Liver (tissue), 9 donors: ENCODE results near the gene CD82. TPM values are rescaled to one million over a fixed set of nuclear protein-coding genes. Genes with fewer than 3 reads are reported as not detected.

Experiments
- DNase-seq: peaks from one replicate; pipeline ENCODE4 v3.0.0-alpha.2; 2017; ENCODE audit warnings: low spot score
- H3K27ac ChIP-seq, 2 donors: one replicate each; pipeline ENCODE4 v1.7.0; 2013; ENCODE audit warnings: inconsistent platforms in 2 of 2, low read length in 2 of 2, control low read depth in 1 of 2, low read depth in 1 of 2, mild to moderate bottlenecking in 1 of 2
- H3K27me3 ChIP-seq, 4 donors: one replicate each; pipeline versions ENCODE4 v1.6.1 to v1.7.0; 2013; ENCODE audit warnings: low read length in 3 of 4, inconsistent platforms in 1 of 4, mild to moderate bottlenecking in 1 of 4, moderate library complexity in 1 of 4; ENCODE audit not compliant: control insufficient read depth in 4 of 4, insufficient read depth in 4 of 4
- H3K36me3 ChIP-seq, 4 donors: one replicate each; pipeline versions ENCODE4 v1.6.1 to v1.7.0; 2013; ENCODE audit warnings: low read length in 3 of 4, mild to moderate bottlenecking in 3 of 4, low read depth in 1 of 4, moderate library complexity in 1 of 4; ENCODE audit not compliant: control insufficient read depth in 4 of 4, insufficient read depth in 3 of 4
- H3K4me1 ChIP-seq, 4 donors: one replicate each; pipeline versions ENCODE4 v1.6.1 to v1.7.0; 2013; ENCODE audit warnings: low read length in 3 of 4, mild to moderate bottlenecking in 3 of 4, moderate library complexity in 1 of 4; ENCODE audit not compliant: control insufficient read depth in 4 of 4, insufficient read depth in 4 of 4
- H3K4me3 ChIP-seq, 3 donors: one replicate each; pipeline versions ENCODE4 v1.6.1 to v1.7.0; 2013; ENCODE audit warnings: low read length in 3 of 3, control low read depth in 1 of 3, low read depth in 1 of 3, mild to moderate bottlenecking in 1 of 3
- H3K9ac ChIP-seq, 2 donors: one replicate each; pipeline ENCODE4 v1.7.0; 2013; ENCODE audit warnings: low read length in 2 of 2, mild to moderate bottlenecking in 2 of 2, moderate library complexity in 2 of 2, control low read depth in 1 of 2, low read depth in 1 of 2
- H3K9me3 ChIP-seq, 4 donors: one replicate each; pipeline versions ENCODE4 v1.6.1 to v1.7.0; 2013; ENCODE audit warnings: low read length in 3 of 4; ENCODE audit not compliant: control insufficient read depth in 4 of 4
- EGR1 ChIP-seq, 2 donors: IDR thresholded peaks; 2 replicates each; pipeline ENCODE4 v1.6.1; 2016 to 2018; ENCODE audit warnings: antibody characterized with exemption in 2 of 2, low read depth in 2 of 2
- FOXA1 ChIP-seq: IDR thresholded peaks from 2 replicates; pipeline ENCODE4 v1.6.1; 2016; ENCODE audit warnings: antibody characterized with exemption
- FOXA2 ChIP-seq: IDR thresholded peaks from 2 replicates; pipeline ENCODE4 v1.6.1; 2016; ENCODE audit warnings: antibody characterized with exemption
- GABPA ChIP-seq, 2 donors: IDR thresholded peaks in 1 of 2; conservative IDR thresholded peaks in 1 of 2; 2 replicates each; pipeline ENCODE4 v1.6.1; 2016; ENCODE audit warnings: antibody characterized with exemption in 2 of 2, mild to moderate bottlenecking in 1 of 2, moderate library complexity in 1 of 2
- HNF4A ChIP-seq, 2 donors: conservative IDR thresholded peaks; 2 replicates each; pipeline ENCODE4 v1.6.1; 2016; ENCODE audit warnings: antibody characterized with exemption in 2 of 2, mild to moderate bottlenecking in 2 of 2
- HNF4G ChIP-seq: IDR thresholded peaks from 2 replicates; pipeline ENCODE4 v1.6.1; 2016; ENCODE audit warnings: antibody characterized with exemption
- JUND ChIP-seq, 2 donors: IDR thresholded peaks; 2 replicates each; pipeline ENCODE4 v1.6.1; 2016; ENCODE audit warnings: antibody characterized with exemption in 2 of 2
- NR2F2 ChIP-seq: IDR thresholded peaks from 2 replicates; pipeline ENCODE4 v1.6.1; 2016; ENCODE audit warnings: antibody characterized with exemption
- RAD21 ChIP-seq, 2 donors: IDR thresholded peaks; 2 replicates each; pipeline ENCODE4 v1.6.1; 2016; ENCODE audit warnings: antibody characterized with exemption in 2 of 2, mild to moderate bottlenecking in 2 of 2
- SP1 ChIP-seq: IDR thresholded peaks from 2 replicates; pipeline ENCODE4 v1.6.1; 2018; ENCODE audit warnings: antibody characterized with exemption, mild to moderate bottlenecking
- TAF1 ChIP-seq: conservative IDR thresholded peaks from 2 replicates; pipeline ENCODE4 v1.6.1; 2016; ENCODE audit warnings: antibody characterized with exemption, mild to moderate bottlenecking
- YY1 ChIP-seq: IDR thresholded peaks from 2 replicates; pipeline ENCODE4 v1.6.1; 2016; ENCODE audit warnings: antibody characterized with exemption, mild to moderate bottlenecking
- WGBS: extraction: QIAGEN DNeasy Blood & Tissue Kit; methylation state at CpG from one replicate; pipeline ENCODE4 v1.1.7; 2013; 5-methylcytosine and 5-hydroxymethylcytosine counted together
- polyA plus RNA-seq, 2 donors: library from polyadenylated mRNA; stranded (reverse) in 1 of 2; unstranded in 1 of 2; fragments of 200-250 nt in 1 of 2; fragments of >200 nt in 1 of 2; fragmentation: Nextera tagmentation in 1 of 2; extraction: Ambion mirVana in 1 of 2; gene quantifications; one replicate each; pipeline versions ENCODE4 v1.2.1 to v1.2.3, GENCODE V29; 2013 to 2015
- total RNA-seq, 2 donors: library from RNA; depleted of rRNA; stranded (reverse); fragments of >200 nt; gene quantifications; one replicate each; pipeline ENCODE4 v1.2.3, GENCODE V29; 2014
- TF ChIP-seq, protein P1 (sequence below): fragments of 150-350 bp; IDR thresholded peaks from 2 replicates; pipeline ENCODE4 v1.5.1; 2017; ENCODE audit warnings: improper control_type of control experiment, low read depth, low read length; ENCODE audit not compliant: missing input control
- TF ChIP-seq, protein P2 (sequence below): IDR thresholded peaks from 2 replicates; pipeline ENCODE4 v1.6.1; 2016; ENCODE audit warnings: antibody characterized with exemption
- TF ChIP-seq, protein P3 (sequence below): IDR thresholded peaks from 2 replicates; pipeline ENCODE4 v1.6.1; 2016; ENCODE audit warnings: antibody characterized with exemption, mild to moderate bottlenecking
- TF ChIP-seq, protein P4 (sequence below): IDR thresholded peaks from 2 replicates; pipeline ENCODE4 v1.6.1; 2016; ENCODE audit warnings: antibody characterized with exemption
- donor health status: healthy.
- donor health status: healthy.
- donor health status: healthy.
- donor health status: healthy.
- donor health status: healthy.

The CD82 gene
- total and polyA plus RNA-seq, 4 donors, result 27.4 to 82.6 (median 47.8) TPM

DNA sequence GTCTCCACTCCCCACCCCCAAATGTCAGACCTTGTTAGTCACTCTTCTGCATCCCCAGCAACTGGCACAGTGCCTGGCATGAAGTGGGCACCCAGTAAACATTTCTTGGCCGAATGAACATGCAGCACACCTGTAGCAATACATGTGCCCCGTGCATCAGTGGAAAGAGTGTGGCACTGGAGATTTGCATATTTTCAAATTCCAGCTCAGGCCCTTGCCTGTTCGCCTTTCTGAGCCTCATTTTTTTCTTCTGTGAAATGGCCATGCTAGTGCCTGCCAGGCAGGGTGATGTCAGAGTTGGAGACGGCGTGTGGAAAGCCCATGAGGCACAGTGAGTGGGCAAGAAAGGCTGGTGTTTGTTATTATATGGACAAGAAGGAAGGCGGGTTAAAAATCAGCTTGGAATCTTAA lies 38.7 kb downstream of the CD82 start:
- Histone ChIP-seq H3K9ac (no peak overlapping the region), H3K4me1 (no peaks in the 10 kb centered on the region), H3K9me3 (no peaks in the 10 kb centered on the region), H3K27me3 (no peaks in the 10 kb centered on the region), H3K4me3 (no peak overlapping the region), H3K36me3 (peaks cover 3 to 18% (median 13%) of the 10 kb centered on the region in 4 donors), H3K27ac (no peak overlapping the region)
- WGBS, result 92% methylated on average over 6 of the region's 6 CpGs
- TF ChIP-seq, protein P1, sequence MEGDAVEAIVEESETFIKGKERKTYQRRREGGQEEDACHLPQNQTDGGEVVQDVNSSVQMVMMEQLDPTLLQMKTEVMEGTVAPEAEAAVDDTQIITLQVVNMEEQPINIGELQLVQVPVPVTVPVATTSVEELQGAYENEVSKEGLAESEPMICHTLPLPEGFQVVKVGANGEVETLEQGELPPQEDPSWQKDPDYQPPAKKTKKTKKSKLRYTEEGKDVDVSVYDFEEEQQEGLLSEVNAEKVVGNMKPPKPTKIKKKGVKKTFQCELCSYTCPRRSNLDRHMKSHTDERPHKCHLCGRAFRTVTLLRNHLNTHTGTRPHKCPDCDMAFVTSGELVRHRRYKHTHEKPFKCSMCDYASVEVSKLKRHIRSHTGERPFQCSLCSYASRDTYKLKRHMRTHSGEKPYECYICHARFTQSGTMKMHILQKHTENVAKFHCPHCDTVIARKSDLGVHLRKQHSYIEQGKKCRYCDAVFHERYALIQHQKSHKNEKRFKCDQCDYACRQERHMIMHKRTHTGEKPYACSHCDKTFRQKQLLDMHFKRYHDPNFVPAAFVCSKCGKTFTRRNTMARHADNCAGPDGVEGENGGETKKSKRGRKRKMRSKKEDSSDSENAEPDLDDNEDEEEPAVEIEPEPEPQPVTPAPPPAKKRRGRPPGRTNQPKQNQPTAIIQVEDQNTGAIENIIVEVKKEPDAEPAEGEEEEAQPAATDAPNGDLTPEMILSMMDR, result no peak
- TF ChIP-seq TAF1, result no peak
- no peak for TF ChIP-seq HNF4G
- TF ChIP-seq FOXA2, result no peak
- no peak for DNase-seq

DNA sequence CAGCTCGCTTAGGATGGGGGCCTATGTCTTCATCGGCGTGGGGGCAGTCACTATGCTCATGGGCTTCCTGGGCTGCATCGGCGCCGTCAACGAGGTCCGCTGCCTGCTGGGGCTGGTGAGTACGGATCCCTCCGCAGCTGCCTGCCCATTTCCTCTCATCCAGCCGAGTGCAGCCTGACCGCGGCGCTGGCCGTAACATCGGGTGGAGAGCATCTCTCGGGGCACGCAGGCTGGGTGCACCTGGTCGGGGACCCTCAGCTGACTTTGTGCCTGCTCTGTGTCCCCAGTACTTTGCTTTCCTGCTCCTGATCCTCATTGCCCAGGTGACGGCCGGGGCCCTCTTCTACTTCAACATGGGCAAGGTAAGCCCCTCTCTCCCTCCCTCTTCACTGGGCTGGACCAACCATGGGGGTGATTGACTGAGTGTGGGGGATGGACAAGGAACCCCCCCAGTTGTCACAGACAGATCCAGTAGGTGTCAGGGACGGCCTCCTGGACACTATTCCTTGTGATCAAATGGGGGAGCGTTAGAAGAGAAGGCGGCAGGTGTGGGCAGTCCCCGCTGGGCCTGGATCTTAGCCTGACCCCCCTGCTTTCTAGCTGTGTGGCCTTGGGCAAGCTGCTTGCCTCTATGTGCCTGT lies 39.7 kb downstream of the CD82 start:
- Histone ChIP-seq H3K27ac (no peak overlapping the region), H3K27me3 (no peaks in the 10 kb centered on the region), H3K4me3 (no peak overlapping the region), H3K36me3 (peaks cover 3 to 18% (median 13%) of the 10 kb centered on the region in 4 donors), H3K9me3 (no peaks in the 10 kb centered on the region), H3K4me1 (no peaks in the 10 kb centered on the region), H3K9ac (no peak overlapping the region)
- no peak for DNase-seq
- WGBS, result 93% methylated on average over 25 of the region's 25 CpGs
- TF ChIP-seq, protein P2, sequence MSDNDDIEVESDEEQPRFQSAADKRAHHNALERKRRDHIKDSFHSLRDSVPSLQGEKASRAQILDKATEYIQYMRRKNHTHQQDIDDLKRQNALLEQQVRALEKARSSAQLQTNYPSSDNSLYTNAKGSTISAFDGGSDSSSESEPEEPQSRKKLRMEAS, result no peak
- TF ChIP-seq, protein P3, sequence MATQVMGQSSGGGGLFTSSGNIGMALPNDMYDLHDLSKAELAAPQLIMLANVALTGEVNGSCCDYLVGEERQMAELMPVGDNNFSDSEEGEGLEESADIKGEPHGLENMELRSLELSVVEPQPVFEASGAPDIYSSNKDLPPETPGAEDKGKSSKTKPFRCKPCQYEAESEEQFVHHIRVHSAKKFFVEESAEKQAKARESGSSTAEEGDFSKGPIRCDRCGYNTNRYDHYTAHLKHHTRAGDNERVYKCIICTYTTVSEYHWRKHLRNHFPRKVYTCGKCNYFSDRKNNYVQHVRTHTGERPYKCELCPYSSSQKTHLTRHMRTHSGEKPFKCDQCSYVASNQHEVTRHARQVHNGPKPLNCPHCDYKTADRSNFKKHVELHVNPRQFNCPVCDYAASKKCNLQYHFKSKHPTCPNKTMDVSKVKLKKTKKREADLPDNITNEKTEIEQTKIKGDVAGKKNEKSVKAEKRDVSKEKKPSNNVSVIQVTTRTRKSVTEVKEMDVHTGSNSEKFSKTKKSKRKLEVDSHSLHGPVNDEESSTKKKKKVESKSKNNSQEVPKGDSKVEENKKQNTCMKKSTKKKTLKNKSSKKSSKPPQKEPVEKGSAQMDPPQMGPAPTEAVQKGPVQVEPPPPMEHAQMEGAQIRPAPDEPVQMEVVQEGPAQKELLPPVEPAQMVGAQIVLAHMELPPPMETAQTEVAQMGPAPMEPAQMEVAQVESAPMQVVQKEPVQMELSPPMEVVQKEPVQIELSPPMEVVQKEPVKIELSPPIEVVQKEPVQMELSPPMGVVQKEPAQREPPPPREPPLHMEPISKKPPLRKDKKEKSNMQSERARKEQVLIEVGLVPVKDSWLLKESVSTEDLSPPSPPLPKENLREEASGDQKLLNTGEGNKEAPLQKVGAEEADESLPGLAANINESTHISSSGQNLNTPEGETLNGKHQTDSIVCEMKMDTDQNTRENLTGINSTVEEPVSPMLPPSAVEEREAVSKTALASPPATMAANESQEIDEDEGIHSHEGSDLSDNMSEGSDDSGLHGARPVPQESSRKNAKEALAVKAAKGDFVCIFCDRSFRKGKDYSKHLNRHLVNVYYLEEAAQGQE, result no peak
- TF ChIP-seq YY1, result no peak
- TF ChIP-seq FOXA1, result no peak
- no peak for TF ChIP-seq FOXA2

DNA sequence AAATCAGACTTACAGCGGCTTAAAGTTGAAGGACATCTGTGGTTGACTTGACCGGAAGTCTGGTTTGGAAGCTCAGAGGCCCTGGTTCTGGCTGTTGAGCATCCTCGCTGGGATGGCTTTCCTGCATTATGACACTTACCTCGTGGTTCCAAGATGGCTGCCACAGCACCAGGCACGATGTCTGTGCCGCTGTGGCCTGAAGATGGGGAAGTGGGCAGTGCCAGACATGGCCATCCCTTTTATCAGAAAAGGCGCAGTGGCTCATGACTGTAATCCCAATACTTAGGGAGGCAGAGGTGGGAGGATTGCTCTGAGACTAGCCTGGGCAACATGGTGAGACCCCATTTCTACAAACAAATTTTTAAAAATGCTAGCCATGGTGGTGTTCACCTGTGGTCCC lies 40.5 kb downstream of the CD82 start:
- no peaks in the 10 kb centered on the region for H3K4me1 ChIP-seq
- peaks cover 3 to 18% (median 13%) of the 10 kb centered on the region in 4 donors for H3K36me3 ChIP-seq
- H3K9me3 ChIP-seq, result no peaks in the 10 kb centered on the region
- no peak overlapping the region for H3K9ac ChIP-seq
- no peak overlapping the region for H3K4me3 ChIP-seq
- H3K27ac ChIP-seq, result no peak overlapping the region
- DNase-seq, result no peak
- no peaks in the 10 kb centered on the region for H3K27me3 ChIP-seq
- WGBS, result 96% methylated on average over 7 of the region's 7 CpGs
- TF ChIP-seq, protein P3, result no peak
- TF ChIP-seq, protein P4, sequence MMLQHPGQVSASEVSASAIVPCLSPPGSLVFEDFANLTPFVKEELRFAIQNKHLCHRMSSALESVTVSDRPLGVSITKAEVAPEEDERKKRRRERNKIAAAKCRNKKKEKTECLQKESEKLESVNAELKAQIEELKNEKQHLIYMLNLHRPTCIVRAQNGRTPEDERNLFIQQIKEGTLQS, result no peak
- TF ChIP-seq YY1 (no peak), EGR1 (IDR thresholded peaks at IDR 0.05; ENCODE audit: low read depth in 2 of 2) (no peak), GABPA (IDR thresholded peaks at IDR 0.05 in 1 of 2, conservative IDR thresholded peaks at IDR 0.05 in 1 of 2) (no peak), JUND (IDR thresholded peaks at IDR 0.05) (no peak), NR2F2 (no peak), FOXA1 (no peak), RAD21 (IDR thresholded peaks at IDR 0.05) (no peak), HNF4G (no peak), SP1 (no peak), FOXA2 (no peak), HNF4A (conservative IDR thresholded peaks at IDR 0.05) (no peak)
- TF ChIP-seq, protein P2, result no peak
